ENCODE data around the gene CHST13. TPM values are rescaled to one million over a fixed set of nuclear protein-coding genes. Genes with fewer than 3 reads are reported as not detected.

The CHST13 gene
- total RNA-seq, 1 donor from 2014 or later: 0.64 TPM

GRCh38 chr3:126525091-126525852, 1.3 kb downstream of the CHST13 start:
- H3K27ac ChIP-seq: no peak overlapping the region
- DNase-seq (peak; percentile 56), ATAC-seq (no peak)
- peaks cover 19% of the 10 kb centered on the region for H3K27me3 ChIP-seq
- no peaks in the 10 kb centered on the region for H3K36me3 ChIP-seq
- no peaks in the 10 kb centered on the region for H3K4me1 ChIP-seq
- intact Hi-C loops (cut with DNase I): no loop called here
- no peak for TF ChIP-seq CTCF (IDR thresholded peaks at IDR 0.05)
- no peaks in the 10 kb centered on the region for H3K9me3 ChIP-seq
- H3K4me3 ChIP-seq: no peak overlapping the region

- Histone ChIP-seq H3K27ac (no peak overlapping the region), H3K36me3 (no peaks in the 10 kb centered on the region), H3K9me3 (no peaks in the 10 kb centered on the region), H3K4me1 (no peaks in the 10 kb centered on the region), H3K27me3 (peaks cover 19% of the 10 kb centered on the region), H3K4me3 (no peak overlapping the region)
- intact Hi-C loops (cut with DNase I): no loop called here
- no peak for TF ChIP-seq CTCF (IDR thresholded peaks at IDR 0.05)
- DNase-seq (peak; percentile 40), ATAC-seq (no peak)
These were observed 2.1 kb downstream of the CHST13 start for GRCh38 chr3:126525853-126526667.

- no peaks in the 10 kb centered on the region for H3K36me3 ChIP-seq
- H3K4me1 ChIP-seq: no peaks in the 10 kb centered on the region
- ATAC-seq (no peak), DNase-seq (peak; percentile 55)
- peaks cover 19% of the 10 kb centered on the region for H3K27me3 ChIP-seq
- intact Hi-C loops (cut with DNase I): no loop called here
- no peaks in the 10 kb centered on the region for H3K9me3 ChIP-seq
- TF ChIP-seq CTCF (IDR thresholded peaks at IDR 0.05): no peak
- H3K27ac ChIP-seq: no peak overlapping the region
- H3K4me3 ChIP-seq: no peak overlapping the region
These were observed 2.7 kb downstream of the CHST13 start for GRCh38 chr3:126526668-126527005.

- H3K36me3 ChIP-seq: no peaks in the 10 kb centered on the region
- intact Hi-C loops (cut with DNase I): no loop called here
These were observed 3.1 kb downstream of the CHST13 start for GRCh38 chr3:126527006-126527405.

More at GRCh38 chr3:126527006-126527405, 3.1 kb downstream of the CHST13 start:
- Histone ChIP-seq H3K27ac (no peak overlapping the region), H3K27me3 (peaks cover 19% of the 10 kb centered on the region), H3K4me1 (no peaks in the 10 kb centered on the region), H3K9me3 (no peaks in the 10 kb centered on the region), H3K4me3 (no peak overlapping the region)
- no peak for DNase-seq
- TF ChIP-seq CTCF (IDR thresholded peaks at IDR 0.05): no peak
- no peak for ATAC-seq

Data from upper lobe of right lung (tissue), 1 donor.